Measurements from ENCODE around the gene PLXNB1. TPM values are rescaled to one million over a fixed set of nuclear protein-coding genes. Genes with fewer than 3 reads are reported as not detected.
A peak's percentile ranks its signal among the peaks of the same experiment; 100 is the strongest.

The PLXNB1 gene
- total and polyA plus RNA-seq, 2 of the 13 experiments (the other 11 are each of a cell fraction or from before 2014, with no cell fraction given), result 86.0 to 143 TPM

DNA sequence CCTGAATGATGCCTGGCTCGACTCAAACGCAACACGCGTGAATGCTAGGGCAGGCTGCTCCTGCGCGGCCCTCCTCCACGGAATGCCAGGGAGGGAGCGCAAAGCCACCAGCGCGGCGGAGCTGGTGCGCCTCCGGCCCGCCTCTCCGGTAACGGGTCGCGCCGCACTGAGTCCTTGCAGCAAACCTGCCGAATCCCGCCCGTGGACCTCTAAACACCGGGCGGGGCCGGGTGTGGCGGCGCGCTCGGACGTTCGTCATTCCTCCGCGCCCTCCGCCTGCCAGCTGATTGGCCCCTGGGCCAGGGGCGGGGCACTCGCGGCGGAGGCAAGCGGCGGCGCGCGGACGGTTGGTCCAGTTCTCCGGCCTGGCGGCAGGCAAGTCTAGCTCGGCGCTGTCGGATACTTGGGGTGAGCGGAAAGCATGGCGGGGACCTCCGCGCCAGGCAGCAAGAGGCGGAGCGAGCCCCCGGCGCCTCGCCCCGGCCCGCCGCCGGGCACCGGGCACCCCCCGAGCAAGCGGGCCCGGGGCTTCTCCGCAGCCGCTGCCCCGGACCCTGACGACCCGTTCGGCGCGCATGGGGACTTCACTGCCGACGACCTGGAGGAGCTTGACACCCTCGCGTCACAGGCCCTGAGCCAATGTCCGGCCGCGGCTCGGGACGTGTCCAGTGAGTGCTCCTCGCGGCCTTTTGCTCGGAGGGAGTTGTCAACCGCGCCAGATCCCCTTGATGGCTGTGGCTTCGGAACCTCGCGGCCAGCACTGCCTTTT lies 16.7 kb upstream of the PLXNB1 start, which contains the start of gene ATRIP (continued):
- TF ChIP-seq, protein P1, sequence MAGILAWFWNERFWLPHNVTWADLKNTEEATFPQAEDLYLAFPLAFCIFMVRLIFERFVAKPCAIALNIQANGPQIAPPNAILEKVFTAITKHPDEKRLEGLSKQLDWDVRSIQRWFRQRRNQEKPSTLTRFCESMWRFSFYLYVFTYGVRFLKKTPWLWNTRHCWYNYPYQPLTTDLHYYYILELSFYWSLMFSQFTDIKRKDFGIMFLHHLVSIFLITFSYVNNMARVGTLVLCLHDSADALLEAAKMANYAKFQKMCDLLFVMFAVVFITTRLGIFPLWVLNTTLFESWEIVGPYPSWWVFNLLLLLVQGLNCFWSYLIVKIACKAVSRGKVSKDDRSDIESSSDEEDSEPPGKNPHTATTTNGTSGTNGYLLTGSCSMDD (CRISPR knock-in tag; IDR thresholded peaks at IDR 0.05), result no peak
- TF ChIP-seq MBNL3 (CRISPR knock-in tag; conservative IDR thresholded peaks at IDR 0.05), result no peak
- TF ChIP-seq KMT2B (CRISPR knock-in tag; IDR thresholded peaks at IDR 0.05), result peak; percentile 94
- TF ChIP-seq SALL1 (CRISPR knock-in tag; IDR thresholded peaks at IDR 0.05), result peak; percentile 85
- TF ChIP-seq, protein P2, sequence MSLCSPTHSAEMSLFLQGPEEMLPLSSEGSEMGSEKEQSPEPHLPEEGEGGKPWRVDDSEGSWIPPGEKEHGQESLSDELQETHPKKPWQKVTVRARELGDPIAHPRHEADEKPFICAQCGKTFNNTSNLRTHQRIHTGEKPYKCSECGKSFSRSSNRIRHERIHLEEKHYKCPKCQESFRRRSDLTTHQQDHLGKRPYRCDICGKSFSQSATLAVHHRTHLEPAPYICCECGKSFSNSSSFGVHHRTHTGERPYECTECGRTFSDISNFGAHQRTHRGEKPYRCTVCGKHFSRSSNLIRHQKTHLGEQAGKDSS (CRISPR knock-in tag; IDR thresholded peaks at IDR 0.05; ENCODE audit: borderline replicate concordance, low read depth), result no peak
- no peak for TF ChIP-seq SSRP1 (CRISPR knock-in tag; IDR thresholded peaks at IDR 0.05)
- TF ChIP-seq ZNF383 (CRISPR knock-in tag; IDR thresholded peaks at IDR 0.05; ENCODE audit: borderline replicate concordance), result no peak
- no peak for TF ChIP-seq FOXA3 (CRISPR knock-in tag; IDR thresholded peaks at IDR 0.05)
- TF ChIP-seq, protein P3, sequence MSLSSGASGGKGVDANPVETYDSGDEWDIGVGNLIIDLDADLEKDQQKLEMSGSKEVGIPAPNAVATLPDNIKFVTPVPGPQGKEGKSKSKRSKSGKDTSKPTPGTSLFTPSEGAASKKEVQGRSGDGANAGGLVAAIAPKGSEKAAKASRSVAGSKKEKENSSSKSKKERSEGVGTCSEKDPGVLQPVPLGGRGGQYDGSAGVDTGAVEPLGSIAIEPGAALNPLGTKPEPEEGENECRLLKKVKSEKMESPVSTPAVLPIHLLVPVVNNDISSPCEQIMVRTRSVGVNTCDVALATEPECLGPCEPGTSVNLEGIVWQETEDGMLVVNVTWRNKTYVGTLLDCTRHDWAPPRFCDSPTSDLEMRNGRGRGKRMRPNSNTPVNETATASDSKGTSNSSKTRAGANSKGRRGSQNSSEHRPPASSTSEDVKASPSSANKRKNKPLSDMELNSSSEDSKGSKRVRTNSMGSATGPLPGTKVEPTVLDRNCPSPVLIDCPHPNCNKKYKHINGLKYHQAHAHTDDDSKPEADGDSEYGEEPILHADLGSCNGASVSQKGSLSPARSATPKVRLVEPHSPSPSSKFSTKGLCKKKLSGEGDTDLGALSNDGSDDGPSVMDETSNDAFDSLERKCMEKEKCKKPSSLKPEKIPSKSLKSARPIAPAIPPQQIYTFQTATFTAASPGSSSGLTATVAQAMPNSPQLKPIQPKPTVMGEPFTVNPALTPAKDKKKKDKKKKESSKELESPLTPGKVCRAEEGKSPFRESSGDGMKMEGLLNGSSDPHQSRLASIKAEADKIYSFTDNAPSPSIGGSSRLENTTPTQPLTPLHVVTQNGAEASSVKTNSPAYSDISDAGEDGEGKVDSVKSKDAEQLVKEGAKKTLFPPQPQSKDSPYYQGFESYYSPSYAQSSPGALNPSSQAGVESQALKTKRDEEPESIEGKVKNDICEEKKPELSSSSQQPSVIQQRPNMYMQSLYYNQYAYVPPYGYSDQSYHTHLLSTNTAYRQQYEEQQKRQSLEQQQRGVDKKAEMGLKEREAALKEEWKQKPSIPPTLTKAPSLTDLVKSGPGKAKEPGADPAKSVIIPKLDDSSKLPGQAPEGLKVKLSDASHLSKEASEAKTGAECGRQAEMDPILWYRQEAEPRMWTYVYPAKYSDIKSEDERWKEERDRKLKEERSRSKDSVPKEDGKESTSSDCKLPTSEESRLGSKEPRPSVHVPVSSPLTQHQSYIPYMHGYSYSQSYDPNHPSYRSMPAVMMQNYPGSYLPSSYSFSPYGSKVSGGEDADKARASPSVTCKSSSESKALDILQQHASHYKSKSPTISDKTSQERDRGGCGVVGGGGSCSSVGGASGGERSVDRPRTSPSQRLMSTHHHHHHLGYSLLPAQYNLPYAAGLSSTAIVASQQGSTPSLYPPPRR (CRISPR knock-in tag; IDR thresholded peaks at IDR 0.05; ENCODE audit: borderline replicate concordance), result no peak
- no peak for TF ChIP-seq ZNF713 (CRISPR knock-in tag; IDR thresholded peaks at IDR 0.05)
- TF ChIP-seq MZF1 (CRISPR knock-in tag; IDR thresholded peaks at IDR 0.05; ENCODE audit: borderline replicate concordance), result no peak
- TF ChIP-seq, protein P4, sequence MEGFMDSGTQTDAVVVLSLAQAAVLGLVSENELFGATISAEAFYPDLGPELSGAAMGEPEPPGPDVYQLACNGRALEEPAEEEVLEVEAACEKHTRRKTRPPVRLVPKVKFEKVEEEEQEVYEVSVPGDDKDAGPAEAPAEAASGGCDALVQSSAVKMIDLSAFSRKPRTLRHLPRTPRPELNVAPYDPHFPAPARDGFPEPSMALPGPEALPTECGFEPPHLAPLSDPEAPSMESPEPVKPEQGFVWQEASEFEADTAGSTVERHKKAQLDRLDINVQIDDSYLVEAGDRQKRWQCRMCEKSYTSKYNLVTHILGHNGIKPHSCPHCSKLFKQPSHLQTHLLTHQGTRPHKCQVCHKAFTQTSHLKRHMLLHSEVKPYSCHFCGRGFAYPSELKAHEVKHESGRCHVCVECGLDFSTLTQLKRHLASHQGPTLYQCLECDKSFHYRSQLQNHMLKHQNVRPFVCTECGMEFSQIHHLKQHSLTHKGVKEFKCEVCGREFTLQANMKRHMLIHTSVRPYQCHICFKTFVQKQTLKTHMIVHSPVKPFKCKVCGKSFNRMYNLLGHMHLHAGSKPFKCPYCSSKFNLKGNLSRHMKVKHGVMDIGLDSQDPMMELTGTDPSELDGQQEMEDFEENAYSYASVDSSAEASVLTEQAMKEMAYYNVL (CRISPR knock-in tag; IDR thresholded peaks at IDR 0.05; ENCODE audit: borderline replicate concordance), result peak; percentile 66; the same call in 1 of the 2 replicates
- peak; percentile 62 for TF ChIP-seq ZNF143 (CRISPR knock-in tag; IDR thresholded peaks at IDR 0.05)
- TF ChIP-seq ZNF549 (CRISPR knock-in tag; IDR thresholded peaks at IDR 0.05), result no peak
- TF ChIP-seq ZNF563 (CRISPR knock-in tag; IDR thresholded peaks at IDR 0.05), result peak; percentile 91
- TF ChIP-seq ISX (CRISPR knock-in tag; conservative IDR thresholded peaks at IDR 0.05), result peak; percentile 49; the same call in 1 of the 2 replicates
- TF ChIP-seq ZNF33A (CRISPR knock-in tag; IDR thresholded peaks at IDR 0.05; ENCODE audit: borderline replicate concordance), result no peak
- peak; percentile 90 for TF ChIP-seq RNF2 (conservative IDR thresholded peaks at IDR 0.05; ENCODE audit: low read depth)
- TF ChIP-seq, protein P5, sequence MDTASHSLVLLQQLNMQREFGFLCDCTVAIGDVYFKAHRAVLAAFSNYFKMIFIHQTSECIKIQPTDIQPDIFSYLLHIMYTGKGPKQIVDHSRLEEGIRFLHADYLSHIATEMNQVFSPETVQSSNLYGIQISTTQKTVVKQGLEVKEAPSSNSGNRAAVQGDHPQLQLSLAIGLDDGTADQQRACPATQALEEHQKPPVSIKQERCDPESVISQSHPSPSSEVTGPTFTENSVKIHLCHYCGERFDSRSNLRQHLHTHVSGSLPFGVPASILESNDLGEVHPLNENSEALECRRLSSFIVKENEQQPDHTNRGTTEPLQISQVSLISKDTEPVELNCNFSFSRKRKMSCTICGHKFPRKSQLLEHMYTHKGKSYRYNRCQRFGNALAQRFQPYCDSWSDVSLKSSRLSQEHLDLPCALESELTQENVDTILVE (CRISPR knock-in tag; IDR thresholded peaks at IDR 0.05), result peak; percentile 69
- peak; percentile 92 for TF ChIP-seq SP4 (CRISPR knock-in tag; IDR thresholded peaks at IDR 0.05)
- peak; percentile 72 for TF ChIP-seq GATA4 (IDR thresholded peaks at IDR 0.05; ENCODE audit: borderline replicate concordance, low read depth)

Measured in HepG2 (cell line).